Tibial nerve (tissue), 4 donors: ENCODE measurements around the gene FSD1. TPM values are rescaled to one million over a fixed set of nuclear protein-coding genes. Genes with fewer than 3 reads are reported as not detected.

Source experiments
- DNase-seq, 2 donors: peaks; one replicate each; pipeline ENCODE4 v3.0.0-alpha.2; 2019; ENCODE audit warnings: low spot score in 2 of 2
- H3K27ac ChIP-seq, 4 donors: fragments of 200-600 bp; sonication (generic) in 3 of 4; one replicate each; pipeline ENCODE4 v1.5.1; 2017 to 2019; ENCODE audit warnings: mild to moderate bottlenecking in 1 of 4
- H3K27me3 ChIP-seq, 2 donors: fragments of 200-600 bp; sonication (generic) in 1 of 2; one replicate each; pipeline versions ENCODE4 v1.5.1 to v1.6.0; 2017 to 2019
- H3K36me3 ChIP-seq, 3 donors: fragments of 200-600 bp; sonication (generic); one replicate each; pipeline ENCODE4 v1.5.1; 2018 to 2019
- H3K4me1 ChIP-seq, 4 donors: fragments of 200-600 bp; sonication (generic) in 3 of 4; one replicate each; pipeline ENCODE4 v1.5.1; 2017 to 2019
- H3K4me3 ChIP-seq, 4 donors: fragments of 200-600 bp; sonication (generic) in 3 of 4; one replicate each; pipeline ENCODE4 v1.5.1; 2017 to 2019; ENCODE audit warnings: mild to moderate bottlenecking in 1 of 4, moderate library complexity in 1 of 4
- H3K9me3 ChIP-seq, 4 donors: fragments of 200-600 bp; sonication (generic) in 3 of 4; one replicate each; pipeline ENCODE4 v1.5.1; 2017 to 2019
- CTCF ChIP-seq, 5 experiments: fragments of 200-600 bp in 3 of 5; fragments of 450-650 bp in 2 of 5; sonication (generic) in 3 of 5; IDR thresholded peaks; one replicate each; pipeline ENCODE4 v1.5.1; 2016 to 2019; ENCODE audit warnings: antibody characterized with exemption in 5 of 5, mild to moderate bottlenecking in 3 of 5, moderate library complexity in 2 of 5
- EP300 ChIP-seq, 2 donors: sonication (generic); formaldehyde crosslinking; IDR thresholded peaks; one replicate each; pipeline ENCODE4 v1.6.1; 2017; ENCODE audit warnings: antibody characterized with exemption in 2 of 2, mild to moderate bottlenecking in 1 of 2
- POLR2A ChIP-seq, 2 donors: fragments of 450-650 bp; IDR thresholded peaks; one replicate each; pipeline ENCODE4 v1.6.1; 2017; ENCODE audit warnings: antibody characterized with exemption in 2 of 2, mild to moderate bottlenecking in 2 of 2, moderate library complexity in 2 of 2
- WGBS, 2 donors: methylation state at CpG; one replicate each; pipeline ENCODE4 v1.1.5; 2018; 5-methylcytosine and 5-hydroxymethylcytosine counted together
- total RNA-seq, 4 donors: library from RNA; depleted of rRNA; stranded (reverse); fragments of >200 nt; gene quantifications; one replicate each; pipeline ENCODE4 v1.1.0, GENCODE V29; 2016

The FSD1 gene
- total RNA-seq, 4 donors from 2014 or later, result 0.87 TPM; not detected in 3

DNA sequence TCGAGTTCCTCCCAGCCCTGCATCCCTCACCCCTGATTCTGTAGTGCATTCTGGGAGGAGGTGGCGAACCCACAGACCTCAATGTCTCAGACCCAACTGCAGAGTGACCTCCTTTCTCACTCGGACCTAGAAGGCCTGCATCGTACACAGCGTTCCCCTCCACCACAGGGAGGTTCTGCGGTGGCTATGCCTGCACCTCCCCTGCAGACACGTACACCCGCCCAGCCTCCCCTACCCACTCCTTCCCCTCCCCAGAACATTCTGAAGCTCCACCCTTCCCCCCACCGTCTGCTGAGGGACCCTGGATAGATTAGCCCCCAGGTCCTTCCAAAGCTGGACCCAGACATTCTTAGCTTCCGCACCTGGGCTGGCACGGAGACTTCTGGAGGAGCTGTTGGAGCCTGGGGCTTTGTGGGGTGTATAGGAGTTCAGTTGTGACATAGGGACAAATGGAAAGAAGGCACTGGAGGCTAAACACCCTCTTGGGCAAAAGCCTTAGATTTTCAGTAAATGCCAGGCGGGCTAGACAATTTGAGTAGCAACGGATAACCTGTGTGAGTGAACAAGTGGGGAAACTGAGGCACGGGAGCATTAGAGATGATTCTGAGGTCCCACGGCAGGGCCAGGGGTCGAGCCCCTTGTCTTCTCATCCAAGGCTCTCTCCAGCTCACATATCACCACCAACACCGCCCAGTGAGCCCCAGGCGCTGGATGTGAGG is 420 bp upstream of the FSD1 start:
- H3K27ac ChIP-seq, result no peak overlapping the region
- TF ChIP-seq CTCF (IDR thresholded peaks at IDR 0.05), result no peak
- no peak for DNase-seq
- peaks cover 0 to 9% (median 0%) of the 10 kb centered on the region in 4 donors for H3K4me1 ChIP-seq
- WGBS, 2 donors, result 48 to 53% methylated on average over 18 of the region's 18 CpGs
- peak overlapping the region in 2 of 4 donors; percentile 23 to 34 for H3K4me3 ChIP-seq
- no peaks in the 10 kb centered on the region for H3K36me3 ChIP-seq
- H3K9me3 ChIP-seq, result no peaks in the 10 kb centered on the region
- H3K27me3 ChIP-seq, result peaks cover 0 to 26% of the 10 kb centered on the region in 2 donors

DNA sequence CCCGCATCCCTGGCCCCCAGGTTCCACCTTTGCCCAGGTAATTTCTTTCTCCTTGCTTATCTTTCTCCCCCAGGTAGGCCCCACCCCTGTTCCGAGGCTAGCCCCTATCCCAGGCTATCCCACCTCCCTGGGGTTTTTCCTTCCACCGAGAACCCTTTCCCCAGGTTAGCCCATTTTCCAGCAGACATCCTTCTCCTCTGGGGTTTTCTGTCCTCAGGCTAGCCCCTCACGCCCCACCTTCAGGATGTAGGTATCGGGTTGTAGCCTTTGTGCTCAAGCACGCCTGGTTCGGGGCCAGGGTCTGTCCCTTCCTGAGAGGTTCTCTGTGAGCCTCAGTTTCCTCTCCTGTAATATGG is 837 bp downstream of the FSD1 start:
- H3K4me1 ChIP-seq, result peaks cover 0 to 9% (median 0%) of the 10 kb centered on the region in 4 donors
- no peak overlapping the region for H3K27ac ChIP-seq
- H3K4me3 ChIP-seq, result no peak overlapping the region
- H3K27me3 ChIP-seq, result peaks cover 0 to 22% of the 10 kb centered on the region in 2 donors
- no peaks in the 10 kb centered on the region for H3K9me3 ChIP-seq
- TF ChIP-seq POLR2A (IDR thresholded peaks at IDR 0.05) (no peak), CTCF (IDR thresholded peaks at IDR 0.05) (no peak), EP300 (IDR thresholded peaks at IDR 0.05) (no peak)
- H3K36me3 ChIP-seq, result no peaks in the 10 kb centered on the region
- DNase-seq, result no peak
- WGBS, 2 donors, result 74 to 78% methylated on average over 7 of the region's 7 CpGs

DNA sequence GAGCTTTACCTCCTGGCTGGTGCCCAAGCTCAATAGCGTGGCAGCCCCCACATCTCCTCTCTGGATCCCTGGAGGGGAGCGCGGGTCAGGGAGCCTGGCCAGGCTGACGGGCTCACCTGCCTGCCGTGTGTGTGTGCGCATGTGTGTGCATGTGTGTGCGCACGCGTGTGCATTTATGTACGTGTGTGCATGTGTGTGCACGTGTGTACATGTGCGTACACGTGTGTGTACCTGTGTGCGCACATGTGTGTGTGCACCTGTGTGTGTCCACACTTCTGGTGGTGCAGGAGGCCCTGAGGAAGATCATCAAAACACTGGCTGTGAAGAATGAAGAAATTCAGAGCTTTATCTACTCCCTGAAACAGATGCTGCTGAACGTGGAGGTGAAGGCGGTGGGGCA is 1.3 kb downstream of the FSD1 start:
- 80 to 81% methylated on average over 15 to 16 of the region's 16 CpGs for WGBS, 2 donors
- TF ChIP-seq POLR2A (IDR thresholded peaks at IDR 0.05), result no peak
- TF ChIP-seq CTCF (IDR thresholded peaks at IDR 0.05), result no peak
- TF ChIP-seq EP300 (IDR thresholded peaks at IDR 0.05), result no peak
- Histone ChIP-seq H3K27me3 (peaks cover 0 to 22% of the 10 kb centered on the region in 2 donors), H3K36me3 (no peaks in the 10 kb centered on the region), H3K9me3 (no peaks in the 10 kb centered on the region), H3K4me3 (no peak overlapping the region), H3K4me1 (peaks cover 0 to 9% (median 0%) of the 10 kb centered on the region in 4 donors), H3K27ac (no peak overlapping the region)
- DNase-seq, result no peak

DNA sequence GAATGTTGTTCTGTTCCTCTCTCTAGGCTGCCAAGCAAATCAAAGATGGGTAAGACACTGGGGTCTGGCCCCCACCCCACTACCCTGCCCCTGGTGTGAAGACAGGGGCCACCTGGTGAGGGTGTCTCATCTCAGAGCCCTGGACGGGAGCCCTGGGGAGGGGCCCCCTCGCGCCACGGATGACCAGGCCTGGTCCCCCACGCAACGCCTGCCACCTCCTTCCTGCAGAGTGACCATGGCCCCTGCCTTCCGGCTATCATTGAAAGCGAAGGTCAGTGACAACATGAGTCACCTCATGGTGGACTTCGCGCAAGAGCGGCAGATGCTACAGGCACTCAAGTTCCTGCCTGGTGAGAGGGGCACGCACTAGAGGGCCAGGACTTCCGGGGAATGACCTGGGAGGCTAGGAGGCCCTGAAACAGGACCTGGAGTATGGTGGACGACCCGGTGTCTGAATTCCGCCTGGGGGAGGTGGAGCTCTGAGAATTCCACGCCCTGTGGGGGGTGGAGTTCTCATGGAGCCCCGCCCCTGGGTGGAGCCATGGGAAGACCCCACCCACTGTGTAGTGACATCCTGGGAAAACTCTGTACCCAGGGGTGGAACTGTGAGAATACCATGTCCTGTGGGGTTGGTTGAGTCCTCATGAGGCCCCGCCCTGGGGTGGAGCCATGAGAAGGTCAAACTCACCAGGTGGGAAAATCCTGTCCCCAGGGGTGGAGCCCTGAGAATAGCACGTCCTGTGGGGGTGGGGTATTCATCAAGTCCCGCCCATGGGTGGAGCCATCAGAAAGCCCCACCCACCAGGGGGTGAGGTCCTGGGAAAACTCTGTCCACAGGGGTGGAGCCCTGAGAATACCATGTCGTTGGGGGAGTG is 6.1 kb downstream of the FSD1 start:
- H3K4me3 ChIP-seq, result no peak overlapping the region
- TF ChIP-seq POLR2A (IDR thresholded peaks at IDR 0.05) (no peak), EP300 (IDR thresholded peaks at IDR 0.05) (no peak), CTCF (IDR thresholded peaks at IDR 0.05) (no peak)
- H3K9me3 ChIP-seq, result no peaks in the 10 kb centered on the region
- no peak overlapping the region for H3K27ac ChIP-seq
- H3K27me3 ChIP-seq, result peaks cover 0 to under 1% of the 10 kb centered on the region in 2 donors
- 89 to 96% methylated on average over 21 of the region's 22 CpGs for WGBS, 2 donors
- peaks cover 0 to 6% (median 0%) of the 10 kb centered on the region in 4 donors for H3K4me1 ChIP-seq
- DNase-seq, result no peak
- H3K36me3 ChIP-seq, result no peaks in the 10 kb centered on the region
